ENCODE results near the gene DGKA. TPM values are rescaled to one million over a fixed set of nuclear protein-coding genes. Genes with fewer than 3 reads are reported as not detected.

Gene DGKA
- total RNA-seq, 4 donors from 2014 or later: 95.7 to 209 (median 159) TPM

DNA sequence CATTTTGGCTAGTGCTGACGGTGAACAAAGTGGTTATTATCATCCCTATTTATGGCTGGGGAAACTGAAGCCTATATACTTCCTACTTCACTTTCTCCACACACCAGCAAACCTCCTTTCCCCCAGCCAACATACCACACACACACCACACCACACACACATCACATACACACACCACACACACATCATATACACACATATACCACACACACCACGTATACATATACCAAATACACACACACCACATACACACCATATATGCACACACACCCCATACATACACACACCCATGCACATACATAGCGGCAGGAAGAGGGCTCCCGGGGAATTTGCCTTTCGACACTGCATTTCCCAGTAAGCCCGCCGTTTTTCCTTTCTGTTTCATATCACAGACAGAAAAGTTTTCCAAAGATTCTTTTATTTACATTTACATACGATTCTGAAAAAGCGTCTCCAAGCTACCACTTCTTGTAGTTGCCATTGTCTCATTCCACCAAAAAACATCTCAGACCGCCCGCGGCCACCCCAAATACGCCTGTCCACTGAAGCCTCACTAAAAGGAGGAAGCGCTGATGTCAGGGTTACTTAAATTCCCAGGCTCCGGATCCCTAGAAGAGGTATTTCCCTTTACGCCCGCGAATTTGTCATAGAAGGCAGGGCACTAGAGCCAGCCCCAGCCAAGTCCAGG lies 42.1 kb downstream of the DGKA start:
- Histone ChIP-seq H3K27me3 (no peaks in the 10 kb centered on the region), H3K36me3 (peaks cover 0 to 47% (median 0%) of the 10 kb centered on the region in 3 donors), H3K4me3 (peak overlapping the region; percentile 44 to 75 (median 60)), H3K9me3 (no peaks in the 10 kb centered on the region), H3K27ac (peak overlapping the region; percentile 91 to 97 (median 96)), H3K4me1 (peaks cover 9 to 59% (median 40%) of the 10 kb centered on the region in 3 donors)
- intact Hi-C loops (cut with DNase I): no loop called here
- TF ChIP-seq, protein P1, sequence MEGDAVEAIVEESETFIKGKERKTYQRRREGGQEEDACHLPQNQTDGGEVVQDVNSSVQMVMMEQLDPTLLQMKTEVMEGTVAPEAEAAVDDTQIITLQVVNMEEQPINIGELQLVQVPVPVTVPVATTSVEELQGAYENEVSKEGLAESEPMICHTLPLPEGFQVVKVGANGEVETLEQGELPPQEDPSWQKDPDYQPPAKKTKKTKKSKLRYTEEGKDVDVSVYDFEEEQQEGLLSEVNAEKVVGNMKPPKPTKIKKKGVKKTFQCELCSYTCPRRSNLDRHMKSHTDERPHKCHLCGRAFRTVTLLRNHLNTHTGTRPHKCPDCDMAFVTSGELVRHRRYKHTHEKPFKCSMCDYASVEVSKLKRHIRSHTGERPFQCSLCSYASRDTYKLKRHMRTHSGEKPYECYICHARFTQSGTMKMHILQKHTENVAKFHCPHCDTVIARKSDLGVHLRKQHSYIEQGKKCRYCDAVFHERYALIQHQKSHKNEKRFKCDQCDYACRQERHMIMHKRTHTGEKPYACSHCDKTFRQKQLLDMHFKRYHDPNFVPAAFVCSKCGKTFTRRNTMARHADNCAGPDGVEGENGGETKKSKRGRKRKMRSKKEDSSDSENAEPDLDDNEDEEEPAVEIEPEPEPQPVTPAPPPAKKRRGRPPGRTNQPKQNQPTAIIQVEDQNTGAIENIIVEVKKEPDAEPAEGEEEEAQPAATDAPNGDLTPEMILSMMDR (IDR thresholded peaks at IDR 0.05): peak in 1 of 6 experiments; percentile 6
- peak in 3 of 4 donors; percentile 22 to 83 (median 71) for TF ChIP-seq POLR2A (IDR thresholded peaks at IDR 0.05)
- WGBS, 2 donors: 0% methylated on average over 16 to 18 of the region's 18 CpGs
- no peak for DNase-seq

DNA sequence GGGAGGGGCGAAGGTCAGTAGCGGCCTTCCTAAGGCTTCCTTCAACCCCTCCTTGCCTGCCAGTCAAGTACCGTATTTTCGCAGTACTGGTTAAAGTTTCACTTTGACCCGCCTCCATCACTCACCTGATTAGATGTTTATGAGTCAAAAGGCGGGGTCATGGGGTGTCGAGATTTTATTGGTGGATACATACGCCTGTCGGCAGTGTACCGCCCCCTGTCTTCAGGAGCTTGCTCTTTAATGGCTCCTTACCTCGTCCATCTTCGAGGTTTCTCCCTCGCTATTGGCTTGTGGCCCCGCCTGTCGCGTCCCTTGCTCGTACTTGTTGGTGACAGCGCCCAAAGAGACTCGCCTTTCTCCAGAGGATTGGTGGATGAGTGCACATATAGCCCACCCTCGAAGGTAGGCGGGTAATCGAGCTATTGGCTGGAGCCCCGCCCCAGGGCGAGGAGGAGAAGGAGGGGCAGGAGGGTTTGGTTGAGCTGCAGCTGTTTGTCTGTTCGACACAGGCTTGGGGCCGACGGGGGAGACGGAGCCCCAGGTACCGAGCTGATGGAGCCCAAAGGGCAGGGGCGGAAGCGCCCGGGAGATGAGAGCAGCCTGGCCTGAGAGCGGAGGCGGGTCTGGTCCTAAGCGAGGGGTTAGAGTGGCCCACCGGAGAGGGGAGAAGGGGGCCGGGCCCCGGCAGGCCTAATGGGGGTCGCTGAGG lies 42.8 kb downstream of the DGKA start, which contains the start of gene RAB5B:
Gene RAB5B, plus strand, starts transcription at position 480 of the 709 bp plus-strand sequence. CDS start 12,883 bp downstream, outside the sequence.
- Histone ChIP-seq H3K36me3 (peaks cover 0 to 43% (median 0%) of the 10 kb centered on the region in 3 donors), H3K4me3 (peak within 1 kb of the TSS; percentile 77 to 99 (median 94)), H3K27me3 (no peaks in the 10 kb centered on the region), H3K4me1 (peaks cover 9 to 60% (median 39%) of the 10 kb centered on the region in 3 donors), H3K27ac (peak within 1 kb of the TSS; percentile 97 to 99 (median 98)), H3K9me3 (no peaks in the 10 kb centered on the region)
- peak; percentile 99 for DNase-seq
- WGBS, 2 donors: 1 to 2% methylated on average over 18 to 21 of the region's 39 CpGs
- TF ChIP-seq POLR2A (IDR thresholded peaks at IDR 0.05): peak in 3 of 4 donors; percentile 97 to 98 (median 98)
- TF ChIP-seq, protein P1 (IDR thresholded peaks at IDR 0.05): peak in 5 of 6 experiments; percentile 21 to 91 (median 51)
- intact Hi-C loops (cut with DNase I): no loop called here

- peaks cover 9 to 66% (median 44%) of the 10 kb centered on the region in 3 donors for H3K4me1 ChIP-seq
- peak overlapping the region; percentile 77 to 99 (median 94) for H3K4me3 ChIP-seq
- no peak for TF ChIP-seq POLR2A (IDR thresholded peaks at IDR 0.05)
- TF ChIP-seq, protein P1 (IDR thresholded peaks at IDR 0.05): no peak
- no peaks in the 10 kb centered on the region for H3K9me3 ChIP-seq
- no peak for DNase-seq
- H3K27me3 ChIP-seq: no peaks in the 10 kb centered on the region
- 1 to 2% methylated on average over 14 to 15 of the region's 15 CpGs for WGBS, 2 donors
- intact Hi-C loops (cut with DNase I): no loop called here
- H3K36me3 ChIP-seq: peaks cover 0 to 43% (median 0%) of the 10 kb centered on the region in 3 donors
- peak overlapping the region; percentile 96 to 99 (median 98) for H3K27ac ChIP-seq
Observed at GRCh38 chr12:55974308-55974730, 43.4 kb downstream of the DGKA start.

GRCh38 chr12:55978393-55978792 lies 47.4 kb downstream of the DGKA start:
- Histone ChIP-seq H3K36me3 (peaks cover 0 to 58% (median 11%) of the 10 kb centered on the region in 3 donors), H3K4me3 (no peak overlapping the region), H3K9me3 (no peaks in the 10 kb centered on the region), H3K27me3 (no peaks in the 10 kb centered on the region), H3K4me1 (peaks cover 9 to 60% (median 41%) of the 10 kb centered on the region in 3 donors), H3K27ac (no peak overlapping the region)
- DNase-seq: no peak
- TF ChIP-seq, protein P1 (IDR thresholded peaks at IDR 0.05): no peak
- no peak for TF ChIP-seq POLR2A (IDR thresholded peaks at IDR 0.05)
- intact Hi-C loops (cut with DNase I): no loop called here
- WGBS, 2 donors: 90 to 96% methylated on average over 7 of the region's 7 CpGs
